GM19240 (cell line): ENCODE results near the gene SLIRP.
A peak's percentile ranks its signal among the peaks of the same experiment; 100 is the strongest.
"Not testable (repeated sequence)": the region's sequence is repeated elsewhere in the genome, so short reads cannot be mapped to it uniquely, and the experiment has no call there.

ENCODE experiments used
- DNase-seq: peaks from one replicate; pipeline ENCODE4 v3.0.0; 2011; ENCODE audit warnings: low spot score; ENCODE audit not compliant: insufficient read length

SLIRP gene

DNA sequence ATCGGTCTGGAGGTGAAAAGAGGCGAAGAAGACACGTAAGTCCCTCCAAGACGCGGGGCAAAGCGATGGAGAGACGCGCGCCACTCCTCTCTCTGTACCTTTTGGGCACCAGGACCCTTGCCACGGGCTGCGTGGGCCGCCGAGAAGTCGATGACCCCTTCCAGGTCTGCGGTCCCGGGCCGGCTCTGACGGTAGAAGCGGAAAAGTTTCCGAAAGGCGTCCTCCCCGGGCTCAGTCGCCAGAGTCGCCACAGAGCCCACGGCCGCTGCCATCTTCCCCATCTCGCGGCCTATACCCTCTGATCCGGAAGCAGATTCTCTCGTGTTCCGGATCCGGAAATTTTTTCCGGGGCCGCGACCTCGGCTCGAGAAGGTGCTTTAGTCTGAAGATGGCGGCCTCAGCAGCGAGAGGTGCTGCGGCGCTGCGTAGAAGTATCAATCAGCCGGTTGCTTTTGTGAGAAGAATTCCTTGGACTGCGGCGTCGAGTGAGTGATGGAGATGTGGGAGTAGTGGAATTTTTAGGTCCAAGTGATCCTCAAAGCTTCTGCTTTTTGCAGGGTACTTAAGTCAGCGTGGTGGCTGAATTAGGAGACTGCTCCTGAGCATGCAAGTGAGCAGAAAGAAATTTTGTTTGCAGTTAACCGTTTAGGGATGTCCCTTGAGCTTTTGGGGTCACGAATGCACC lies at the start of gene SLIRP, which contains the start of gene ALKBH1:
TSS of gene SLIRP (plus strand) at position 380 of the 685 bp plus-strand sequence. CDS start at position 389, 9 bp downstream.
TSS of gene ALKBH1 (minus strand) at position 300 of the 685 bp plus-strand sequence. CDS start at position 281, 19 bp downstream.
- DNase-seq = peak; percentile 92

DNA sequence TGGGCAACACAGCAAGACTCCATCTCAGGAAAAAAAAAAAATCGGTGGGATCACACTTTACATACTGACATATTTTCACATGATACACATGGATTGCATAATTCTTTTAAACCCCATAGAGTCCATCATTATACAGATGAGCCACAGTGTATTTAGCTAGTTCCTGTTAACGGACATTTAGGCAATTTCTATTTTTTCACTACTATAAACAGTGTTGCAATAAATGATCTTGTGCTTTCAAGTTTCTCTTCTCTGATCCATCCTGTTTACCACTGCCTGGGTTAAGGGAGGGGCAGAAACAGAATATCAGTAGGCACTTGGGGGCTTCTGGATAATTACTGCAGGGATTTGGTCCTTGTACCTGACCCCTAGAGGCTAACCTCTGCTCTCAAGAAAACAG lies 48.1 kb upstream of the SLIRP start:
- no peak for DNase-seq

DNA sequence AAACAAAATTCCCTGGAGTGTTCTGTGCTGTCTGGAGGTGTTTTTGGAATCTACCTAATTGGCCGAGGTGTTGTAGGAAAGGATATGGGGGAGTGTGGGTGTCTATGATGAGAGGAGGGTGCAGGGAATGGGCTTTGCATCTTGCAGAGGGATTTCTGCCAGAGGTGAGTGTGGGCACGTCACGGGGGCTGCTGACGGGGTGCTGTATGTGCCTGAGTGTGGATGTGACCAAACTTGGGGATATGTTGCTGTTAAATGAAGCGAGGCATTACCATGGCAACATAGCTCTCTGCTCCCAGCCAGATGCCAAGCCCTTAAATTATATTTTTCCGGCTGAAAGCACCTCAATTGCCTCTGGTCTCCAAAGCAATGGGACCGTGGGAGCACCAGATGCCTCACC lies 47.1 kb upstream of the SLIRP start:
- no peak for DNase-seq

DNA sequence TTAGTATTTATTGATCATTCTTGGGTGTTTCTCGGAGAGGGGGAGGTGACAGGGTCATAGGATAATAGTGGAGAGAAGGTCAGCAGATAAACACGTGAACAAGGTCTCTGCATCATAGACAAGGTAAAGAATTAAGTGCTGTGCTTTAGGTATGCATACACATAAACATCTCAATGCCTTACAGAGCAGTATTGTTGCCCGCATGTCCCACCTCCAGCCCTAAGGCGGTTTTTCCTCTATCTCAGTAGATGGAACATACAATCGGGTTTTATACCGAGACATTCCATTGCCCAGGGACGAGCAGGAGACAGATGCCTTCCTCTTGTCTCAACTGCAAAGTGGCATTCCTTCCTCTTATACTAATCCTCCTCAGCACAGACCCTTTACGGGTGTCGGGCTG lies 46.3 kb upstream of the SLIRP start:
- DNase-seq = not testable (repeated sequence)

DNA sequence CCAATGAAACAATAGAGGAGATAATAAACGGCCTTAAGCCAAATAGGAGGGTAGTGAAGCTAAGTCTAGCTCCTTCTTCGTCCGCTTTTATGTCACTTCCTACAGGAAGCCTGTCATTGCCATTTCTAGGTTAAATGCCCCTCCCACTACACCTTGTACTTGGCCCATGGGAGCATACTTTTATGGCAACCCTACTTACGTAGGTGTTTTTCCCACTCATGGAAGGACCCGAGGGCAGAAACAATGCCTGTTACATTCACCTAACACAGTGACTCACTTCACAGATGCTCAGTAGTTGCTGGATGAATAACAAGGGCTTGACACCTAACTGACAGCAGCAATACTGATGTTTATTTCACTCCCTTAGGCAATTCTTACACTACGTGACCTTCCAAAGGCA lies 44.6 kb upstream of the SLIRP start:
- no peak for DNase-seq

DNA sequence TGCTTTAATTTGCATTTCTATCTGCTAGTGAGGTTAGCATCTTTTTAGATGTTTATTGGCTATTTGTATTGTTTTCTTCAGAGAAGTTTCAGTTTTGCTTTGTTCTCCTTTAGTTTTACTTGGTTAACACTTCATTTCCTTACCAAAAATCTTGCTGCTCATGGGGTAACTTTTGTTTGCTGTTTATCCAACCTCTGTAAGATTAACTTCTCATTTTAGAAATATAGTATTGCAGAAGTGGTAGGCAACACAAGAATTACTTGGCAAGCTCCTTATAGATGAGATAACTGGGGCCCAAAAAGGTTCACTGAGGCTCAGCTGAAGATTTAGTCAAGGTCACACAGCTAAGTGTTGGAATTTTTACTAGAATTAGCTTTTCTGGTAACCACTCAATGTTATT lies 40.6 kb upstream of the SLIRP start:
- no peak for DNase-seq

DNA sequence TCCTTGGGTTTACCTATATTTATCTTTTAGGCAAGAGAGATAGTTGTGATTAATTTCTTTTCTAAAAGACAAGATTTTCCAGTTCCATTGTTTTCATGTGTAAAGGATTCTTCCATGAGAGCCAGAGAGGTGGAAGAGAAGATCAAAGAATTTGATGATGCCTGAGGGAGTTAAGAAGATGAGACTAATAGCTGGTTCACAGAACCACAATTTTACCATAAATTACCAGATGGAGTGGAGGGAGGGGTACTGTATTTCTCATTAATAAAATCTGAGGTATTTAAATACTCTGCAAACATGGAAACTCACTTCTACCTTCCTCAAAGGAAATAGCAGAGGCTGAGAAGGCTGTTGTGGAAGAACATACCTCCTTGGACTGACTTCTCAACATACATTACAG lies 34.7 kb upstream of the SLIRP start:
- no peak for DNase-seq

DNA sequence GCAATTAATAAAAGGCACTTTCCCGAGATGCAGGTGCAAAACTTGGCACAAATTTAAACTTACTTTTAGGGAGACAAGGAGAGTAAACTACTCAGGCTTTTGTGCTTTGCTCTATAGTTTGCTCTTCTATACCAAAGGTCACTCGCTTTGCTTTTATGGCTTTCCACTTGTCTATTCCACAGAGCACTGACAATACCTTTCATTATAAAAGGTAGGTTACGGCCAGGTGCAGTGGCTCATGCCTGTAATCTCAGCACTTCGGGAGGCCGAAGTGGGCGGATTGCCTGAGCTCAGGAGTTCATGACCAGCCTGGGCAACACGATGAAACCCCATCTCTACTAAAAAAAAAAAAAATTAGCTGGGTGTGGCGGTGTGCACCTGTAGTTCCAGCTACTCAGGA lies 33.0 kb upstream of the SLIRP start:
- DNase-seq = no peak

DNA sequence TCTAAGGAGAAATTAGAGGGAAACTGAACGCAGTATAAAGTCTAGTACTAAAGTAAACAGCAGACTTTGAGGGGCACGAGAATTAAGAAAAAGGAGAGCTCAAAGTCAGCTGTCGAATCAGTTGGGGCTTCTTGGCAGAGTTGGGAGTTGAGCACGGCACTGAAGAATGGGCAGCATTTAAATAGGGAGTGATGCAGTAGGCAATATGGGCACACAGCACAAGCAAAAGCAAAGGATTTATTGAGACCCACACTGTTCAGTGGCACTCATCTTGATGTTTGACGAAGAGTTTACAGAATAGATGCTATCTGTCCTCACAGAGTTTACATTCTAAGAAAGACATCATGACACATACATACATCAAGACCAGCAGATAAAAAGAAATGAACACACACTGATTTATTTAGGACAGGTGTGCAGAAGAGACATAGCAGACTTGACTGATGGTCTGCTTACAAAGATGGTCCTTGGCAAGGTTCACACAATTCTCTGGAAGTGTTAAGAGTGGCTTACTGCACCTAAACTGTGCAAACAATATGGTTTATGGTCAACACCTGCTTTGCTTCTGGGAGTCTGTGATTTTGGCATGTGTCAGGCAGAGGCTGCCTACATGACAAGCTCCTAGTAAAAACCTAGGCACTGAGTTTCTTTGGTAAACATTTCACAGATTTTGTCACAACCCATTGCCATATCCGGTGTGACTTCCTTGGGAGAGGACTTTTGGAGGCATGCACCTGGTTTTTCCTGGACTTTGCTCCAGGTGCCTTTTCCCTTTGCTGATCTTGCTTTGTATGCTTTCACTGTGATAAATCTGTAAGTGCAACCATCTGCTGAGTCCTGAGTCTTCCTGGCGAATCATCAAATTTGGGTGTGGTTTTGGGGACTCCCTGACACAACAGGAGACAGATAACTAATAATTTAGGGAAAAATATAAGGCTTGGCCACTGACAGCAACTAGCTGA lies 26.4 kb upstream of the SLIRP start:
- DNase-seq = no peak

DNA sequence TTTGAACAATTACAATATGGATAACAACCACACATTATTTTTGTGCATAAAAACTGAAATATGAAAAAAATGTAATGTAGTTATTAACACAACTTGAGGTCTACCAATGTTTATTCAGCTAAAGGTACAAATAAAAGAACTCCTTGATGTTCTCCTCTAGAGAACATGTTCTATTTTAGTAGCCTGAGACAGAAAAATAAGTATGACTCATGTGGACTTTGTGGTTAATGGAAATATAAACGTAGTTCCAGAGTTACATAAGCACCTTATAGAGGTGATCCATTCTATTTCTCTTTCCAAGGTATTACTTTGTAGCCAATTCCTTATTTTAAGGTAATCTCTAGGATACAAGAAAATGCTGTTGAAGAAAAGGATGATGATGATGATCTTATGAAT lies 25.7 kb upstream of the SLIRP start:
- no peak for DNase-seq

DNA sequence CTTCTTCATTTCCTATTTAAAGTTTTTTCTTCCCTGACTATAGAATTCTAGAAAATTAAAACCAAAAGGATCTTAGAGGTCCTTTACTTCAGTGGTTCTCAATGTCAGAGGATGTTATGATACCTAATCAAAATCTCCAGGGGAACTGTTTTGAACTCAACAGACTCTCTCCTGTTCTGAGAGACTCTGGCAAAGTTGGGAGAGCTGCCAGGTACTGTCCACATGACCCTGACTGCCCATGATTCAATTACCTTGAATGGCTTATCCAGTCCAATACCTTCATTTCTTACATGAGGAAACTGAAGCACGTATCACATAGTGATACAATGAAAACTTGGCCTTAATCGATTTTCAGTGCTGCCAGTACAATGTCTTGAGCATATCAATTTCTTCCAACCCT lies 16.6 kb upstream of the SLIRP start:
- no peak for DNase-seq

DNA sequence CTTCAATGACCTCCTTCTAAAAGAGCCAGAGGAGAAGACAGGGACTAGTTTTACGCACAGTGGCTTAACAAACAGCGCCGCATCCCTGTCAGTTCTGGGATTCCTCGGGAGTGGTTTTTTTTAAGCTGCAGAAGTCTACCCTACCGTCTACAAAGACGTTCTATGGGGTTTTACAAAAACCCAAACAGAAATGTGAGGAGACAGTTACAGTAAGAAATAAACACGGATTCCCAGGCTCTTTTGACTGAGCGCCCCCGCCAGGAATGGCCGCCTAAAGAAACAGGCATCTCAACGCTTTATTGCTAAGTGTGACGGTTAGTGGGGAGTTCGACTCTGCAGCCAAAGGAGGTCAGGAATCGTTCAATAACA lies 564 bp upstream of the SLIRP start:
- DNase-seq = no peak

DNA sequence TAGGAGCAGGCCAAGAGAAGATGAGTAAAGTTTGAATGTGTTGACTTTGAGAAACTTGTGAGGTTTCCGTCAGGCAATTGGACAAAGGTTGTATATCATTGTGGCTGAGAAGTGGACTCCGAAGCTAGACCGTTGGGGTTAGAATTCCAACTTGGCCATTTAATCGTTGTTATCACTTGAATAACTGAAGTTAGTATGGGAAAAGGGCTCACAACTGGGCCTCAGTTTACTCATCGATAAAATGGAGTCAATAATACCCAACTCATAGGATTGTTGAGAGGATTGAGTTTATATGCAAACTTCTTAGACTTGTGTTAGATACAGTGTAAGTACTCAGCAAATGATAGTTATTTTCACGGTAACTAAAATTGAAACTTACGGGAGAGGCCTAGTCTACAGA lies 846 bp downstream of the SLIRP start:
- DNase-seq = no peak

DNA sequence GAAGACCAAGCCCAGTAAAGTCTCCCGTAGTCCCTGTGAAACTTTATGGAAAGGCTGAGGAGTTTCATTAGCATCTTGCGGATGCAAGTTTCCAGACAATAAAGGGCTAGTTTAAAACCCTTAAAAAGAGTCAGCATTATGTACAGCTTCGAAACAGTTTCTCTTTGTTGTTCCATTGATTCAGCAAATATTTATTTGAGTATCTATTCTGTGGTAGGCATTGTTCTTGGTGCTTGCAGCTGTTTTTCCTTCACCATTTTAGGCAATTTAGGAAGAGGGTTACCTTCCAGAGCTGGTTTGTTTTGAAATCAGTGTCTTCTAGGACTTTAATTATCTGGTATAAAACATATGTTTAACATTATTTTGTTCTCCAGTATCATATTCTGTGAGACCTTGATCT lies 1.5 kb downstream of the SLIRP start:
- no peak for DNase-seq

DNA sequence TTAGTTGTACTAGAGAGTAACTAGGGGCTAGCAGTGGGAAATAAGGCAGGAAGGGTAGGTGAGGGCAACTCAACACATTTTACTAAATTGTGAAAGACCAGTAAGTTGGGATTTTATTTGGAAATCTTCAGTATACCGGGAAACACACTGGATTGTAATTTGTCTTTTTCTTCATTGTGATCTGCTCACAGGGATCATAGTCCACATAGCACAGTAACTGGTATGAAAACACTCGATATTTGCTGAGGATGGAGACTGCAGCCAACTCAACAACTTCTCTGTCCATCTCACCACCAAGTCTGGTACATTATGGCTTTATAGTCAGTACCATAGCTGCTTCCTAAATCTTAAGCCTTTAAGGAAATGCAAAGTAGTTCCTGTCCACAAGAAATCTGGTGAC lies 2.5 kb downstream of the SLIRP start:
- DNase-seq = no peak

DNA sequence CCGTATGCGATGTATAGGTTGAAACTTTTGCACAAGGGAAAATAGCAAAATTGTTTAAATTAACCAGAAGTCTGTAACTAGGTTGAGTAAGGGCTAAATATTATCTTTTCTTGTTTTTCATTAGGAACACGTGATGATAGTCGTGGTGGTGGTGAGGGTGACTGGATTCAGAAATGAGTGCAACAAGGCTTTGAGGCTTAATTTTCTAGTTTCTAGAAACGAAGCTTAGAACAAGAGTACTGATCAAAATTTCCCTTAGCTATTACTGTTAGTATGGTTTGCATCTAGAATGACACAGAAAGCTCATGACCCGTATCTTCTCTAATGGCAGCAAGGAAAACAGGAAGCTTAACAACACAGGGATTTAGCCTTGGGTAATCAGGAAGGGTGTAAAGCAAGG lies 7.0 kb downstream of the SLIRP start:
- DNase-seq = no peak

DNA sequence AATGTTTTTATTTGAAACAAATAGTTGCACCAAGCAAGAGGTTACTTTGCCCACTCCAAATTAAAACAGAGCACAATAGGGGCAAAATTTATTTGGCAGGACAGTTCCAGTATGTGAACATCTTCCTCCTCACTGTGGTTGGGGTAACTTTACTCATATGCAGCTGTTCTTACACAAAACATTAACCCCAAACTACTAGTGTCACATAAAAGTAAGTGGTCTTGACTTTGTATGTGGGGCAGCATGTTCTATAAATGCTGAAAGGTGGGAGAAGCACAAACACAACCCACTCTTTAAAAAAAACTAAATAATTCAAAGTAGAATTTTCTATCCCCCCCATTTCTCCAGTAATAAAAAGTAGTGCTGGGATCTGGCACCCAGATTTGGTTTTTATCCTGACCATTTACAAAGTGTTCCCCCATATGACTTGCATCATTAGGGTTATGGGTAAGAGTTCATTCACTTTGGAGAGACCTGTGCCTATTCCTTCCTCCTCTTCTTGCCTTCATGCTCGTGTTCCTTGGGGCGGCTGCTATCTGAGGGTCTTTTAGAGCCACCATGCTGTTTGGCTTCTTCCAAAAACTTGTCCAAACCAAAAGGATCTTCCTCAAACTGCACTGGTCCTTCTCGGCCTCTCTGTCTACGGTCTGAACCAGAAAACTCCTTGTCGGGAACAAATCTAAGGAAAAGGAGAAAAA lies 9.9 kb downstream of the SLIRP start:
- no peak for DNase-seq

DNA sequence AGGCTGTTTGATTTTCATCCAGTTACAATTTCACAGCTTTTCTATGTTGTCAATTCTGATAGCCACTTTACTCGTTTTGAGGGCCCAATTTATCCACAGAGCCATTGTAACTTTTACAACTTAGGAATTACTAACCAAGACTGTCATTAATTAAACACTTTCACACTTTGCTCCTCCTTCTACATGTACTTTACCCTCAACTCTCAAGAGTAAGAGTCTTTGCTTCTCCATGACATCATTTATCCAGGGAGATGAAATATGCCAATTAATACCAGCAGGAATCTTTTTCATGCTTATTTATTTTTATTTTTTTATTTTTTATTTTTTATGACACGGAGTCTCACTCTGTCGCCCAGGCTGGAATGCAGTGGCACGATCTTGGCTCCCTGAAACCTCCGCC lies 13.5 kb downstream of the SLIRP start:
- DNase-seq = no peak

DNA sequence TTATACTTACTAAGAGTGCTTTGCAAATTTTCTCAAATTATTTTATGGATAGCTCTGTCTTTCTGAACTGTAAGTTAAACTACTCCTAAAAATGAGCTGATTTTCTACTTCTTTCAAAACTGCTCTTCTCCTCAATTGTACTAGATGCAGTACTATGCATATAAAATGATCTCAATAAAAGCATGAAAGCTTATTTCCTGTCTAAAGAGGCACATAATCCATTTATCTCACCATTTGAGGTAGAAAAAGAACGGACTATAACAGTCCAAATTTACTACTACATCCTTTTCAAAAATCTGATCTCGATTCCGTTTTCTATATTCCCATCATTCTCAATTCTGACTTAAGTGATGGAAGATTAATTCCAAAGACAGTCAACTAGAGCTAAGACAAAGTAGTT lies 14.4 kb downstream of the SLIRP start:
- DNase-seq = no peak

DNA sequence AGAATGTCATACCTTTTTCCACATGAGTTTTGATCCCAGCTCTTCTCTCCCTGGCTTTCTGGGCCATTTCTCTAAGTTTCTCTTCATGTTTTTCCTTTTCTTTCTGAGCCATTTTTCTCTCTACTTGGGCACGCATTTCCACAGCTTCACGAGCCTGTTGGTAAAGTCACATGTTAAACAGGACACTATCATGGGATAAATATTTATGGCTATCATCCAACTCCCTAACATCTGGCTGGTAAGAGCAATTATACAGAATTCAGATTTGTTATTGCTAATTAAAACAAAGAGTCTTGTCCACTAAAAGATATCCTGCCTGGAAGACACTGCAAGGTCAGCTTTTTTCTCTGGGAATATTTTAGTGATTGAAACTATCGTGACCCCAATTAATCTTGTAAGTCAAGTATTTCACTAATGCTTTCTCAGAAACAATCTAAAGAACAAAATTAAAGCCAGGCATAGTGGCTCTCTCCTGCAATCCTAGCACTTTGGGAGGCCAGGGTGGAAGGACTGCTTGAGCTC lies 23.1 kb downstream of the SLIRP start:
- no peak for DNase-seq

DNA sequence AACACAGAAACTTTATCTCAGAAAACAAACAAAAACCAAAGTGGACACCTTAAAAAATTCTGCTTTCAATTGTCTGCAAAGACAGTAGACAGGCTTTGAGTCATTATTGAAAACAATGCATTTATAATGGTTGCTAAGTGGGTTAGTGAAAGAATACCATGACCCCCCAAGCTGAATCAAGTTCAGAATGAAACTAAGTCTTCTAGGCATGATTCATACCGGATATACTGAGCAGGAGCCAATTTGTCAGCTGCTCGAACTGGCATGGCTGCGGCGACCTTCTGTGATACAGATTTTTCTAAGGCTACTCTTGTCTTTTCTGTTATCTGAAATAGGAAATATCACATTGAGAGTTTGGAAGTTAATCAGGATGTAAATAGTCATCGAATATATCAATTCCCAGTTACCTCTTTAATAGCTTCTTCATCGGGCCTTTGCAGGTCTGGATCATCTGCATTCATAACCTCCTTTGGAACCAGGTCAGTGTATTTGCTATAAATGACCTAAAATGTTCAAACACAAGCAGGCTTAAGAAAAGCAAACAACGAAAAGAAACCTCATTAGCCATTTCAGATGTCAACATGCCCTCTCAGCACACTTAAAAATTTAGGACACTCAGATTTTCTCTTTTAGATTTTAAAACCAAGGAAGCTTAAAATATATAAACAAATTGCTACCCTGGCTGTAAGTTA lies 30.8 kb downstream of the SLIRP start:
- no peak for DNase-seq
